HepG2 (cell line): ENCODE results near the gene ZNF277. TPM values are rescaled to one million over a fixed set of nuclear protein-coding genes. Genes with fewer than 3 reads are reported as not detected.

Experiments
- ATAC-seq: fragments of 200-7000 bp; cut with Tn5 transposase; 3 replicates; pipeline ENCODE4 v1.9.1; 2020; ENCODE audit warnings: mild to moderate bottlenecking, moderate library complexity
- BruUV-seq: library from RNA; stranded (reverse); fragments of 400-500 nt; replicated peaks from 2 replicates; lab custom pipeline; 2021; lab: Mats Ljungman, UMichigan
- CTCF ChIA-PET: fragments of 300-600 bp; formaldehyde crosslinking; extraction: SDS; loops from one replicate; lab custom pipeline; 2021; ENCODE audit warnings: low total read pairs, inconsistent platforms, low intra/inter-chr PET ratio; lab: Yijun Ruan, JAX
- POLR2A ChIA-PET: fragments of 350-600 bp; sonication (Branson Sonifier 250); formaldehyde crosslinking; loops from one replicate; lab custom pipeline; 2020; ENCODE audit warnings: antibody characterized with exemption, inconsistent platforms; lab: Yijun Ruan, JAX
- DNase-seq: peaks from one replicate; pipeline ENCODE4 v3.0.0-alpha.2; 2015; ENCODE audit warnings: low spot score
- FAIRE-seq: peaks from 3 replicates; lab custom pipeline; 2011; peaks lifted over from hg19 to GRCh38; lab: Jason Lieb, UNC
- H2AFZ ChIP-seq: one replicate; pipeline ENCODE4 v1.6.1; 2011; ENCODE audit warnings: low read length, inconsistent platforms
- H3K27ac ChIP-seq: fragments of 300-600 bp; 3 replicates; pipeline ENCODE4 v1.8.0; 2011; ENCODE audit warnings: mixed run types, mild to moderate bottlenecking, mixed read lengths, low read length, inconsistent platforms; ENCODE audit not compliant: insufficient read depth; ENCODE audit errors: extremely low read length
- H3K27me3 ChIP-seq, 2 experiments: fragments of 200-600 bp in 1 of 2; 2 replicates in 1 of 2; 3 replicates in 1 of 2; pipeline versions ENCODE4 v1.6.0 to v1.8.0; 2011; ENCODE audit warnings: low read length in 2 of 2, mild to moderate bottlenecking in 2 of 2, moderate library complexity in 2 of 2, inconsistent platforms in 1 of 2; ENCODE audit not compliant: insufficient read depth in 2 of 2, control insufficient read depth in 1 of 2
- H3K36me3 ChIP-seq, 2 experiments: fragments of 200-600 bp in 1 of 2; replicated peaks in 1 of 2; 2 replicates in 1 of 2; 3 replicates in 1 of 2; pipeline versions ENCODE4 v1.5.1 to v1.8.0; 2011; ENCODE audit warnings: low read length in 2 of 2, inconsistent platforms in 1 of 2; ENCODE audit not compliant: insufficient read depth in 2 of 2, control insufficient read depth in 1 of 2
- H3K4me1 ChIP-seq: 2 replicates; pipeline ENCODE4 v1.5.1; 2012; ENCODE audit warnings: low read length, inconsistent platforms; ENCODE audit not compliant: insufficient read depth
- H3K4me2 ChIP-seq: 2 replicates; pipeline ENCODE4 v1.6.0; 2011; ENCODE audit warnings: low read depth, low read length, inconsistent platforms
- H3K4me3 ChIP-seq, 3 experiments: fragments of 200-600 bp in 1 of 3; sonication (generic), shearing (Covaris generic) in 1 of 3; replicated peaks in 1 of 3; 2 replicates each; pipeline ENCODE4 v1.5.1; 2011 to 2016; ENCODE audit warnings: low read length in 3 of 3, inconsistent platforms in 2 of 3, low read depth in 2 of 3, mild to moderate bottlenecking in 2 of 3, control low read depth in 1 of 3, mixed read lengths in 1 of 3; ENCODE audit not compliant: insufficient read depth in 1 of 3
- H3K79me2 ChIP-seq: one replicate; pipeline ENCODE4 v1.6.1; 2011; ENCODE audit warnings: low read length, inconsistent platforms; ENCODE audit not compliant: insufficient read depth
- H3K9ac ChIP-seq: 2 replicates; pipeline ENCODE4 v1.6.0; 2011; ENCODE audit warnings: mild to moderate bottlenecking, low read depth, low read length, inconsistent platforms; ENCODE audit not compliant: insufficient read depth
- H3K9me3 ChIP-seq: 2 replicates; pipeline ENCODE4 v1.5.1; 2012; ENCODE audit warnings: mild to moderate bottlenecking, low read length
- H4K20me1 ChIP-seq: 2 replicates; pipeline ENCODE4 v1.6.0; 2011; ENCODE audit warnings: inconsistent platforms, mild to moderate bottlenecking, low read length, moderate library complexity; ENCODE audit not compliant: insufficient read depth
- DDIT3 ChIP-seq: sonication (generic); formaldehyde crosslinking; IDR thresholded peaks from 2 replicates; pipeline ENCODE4 v1.4.0; 2020; ENCODE audit warnings: mild to moderate bottlenecking, missing genetic modification reagents
- EZH2 ChIP-seq: conservative IDR thresholded peaks from 2 replicates; pipeline ENCODE4 v1.6.1; 2012; ENCODE audit warnings: mild to moderate bottlenecking, low read depth, low read length, moderate library complexity
- HIC2 ChIP-seq: sonication (generic); formaldehyde crosslinking; IDR thresholded peaks from 2 replicates; pipeline ENCODE4 v1.9.0; 2022; ENCODE audit warnings: low read depth, missing genetic modification reagents
- ZBTB7A ChIP-seq: sonication (generic); formaldehyde crosslinking; IDR thresholded peaks from 2 replicates; pipeline ENCODE4 v1.8.0; 2022; ENCODE audit warnings: mild to moderate bottlenecking, missing genetic modification reagents
- ZNF17 ChIP-seq: sonication (generic); formaldehyde crosslinking; IDR thresholded peaks from 2 replicates; pipeline ENCODE4 v1.5.0; 2020; ENCODE audit warnings: mild to moderate bottlenecking, missing genetic modification reagents
- ZNF552 ChIP-seq: sonication (generic); formaldehyde crosslinking; IDR thresholded peaks from 2 replicates; pipeline ENCODE4 v1.9.0; 2022; ENCODE audit warnings: missing genetic modification reagents, mild to moderate bottlenecking, borderline replicate concordance
- ZNF614 ChIP-seq: IDR thresholded peaks from 2 replicates; pipeline ENCODE4 v1.6.1; 2018; ENCODE audit warnings: missing biosample characterization, missing genetic modification reagents, inconsistent platforms, borderline replicate concordance
- ZNF776 ChIP-seq: sonication (generic); formaldehyde crosslinking; IDR thresholded peaks from 2 replicates; pipeline ENCODE4 v1.4.0; 2020; ENCODE audit warnings: mild to moderate bottlenecking, missing genetic modification reagents
- WGBS: methylation state at CpG from one replicate; pipeline ENCODE4 v1.1.6; 2017; ENCODE audit warnings: low lambda C conversion rate; 5-methylcytosine and 5-hydroxymethylcytosine counted together
- in situ Hi-C: cut with HindIII; loops from 2 replicates; pipeline ENCODE4 v1.10.0; 2017; ENCODE audit warnings: low pct_unique_long_range_greater_than_20kb; ENCODE audit not compliant: extremely low pct_ligation_motif_present
- intact Hi-C: fragments of 100-400 bp; cut with micrococcal nuclease; formaldehyde crosslinking; loops from one replicate; pipeline ENCODE4 v1.10.0; 2022; ENCODE audit not compliant: unreplicated experiment
- polyA plus RNA-seq, 8 experiments: library from polyadenylated mRNA; depleted of rRNA in 3 of 8; stranded (reverse) in 7 of 8; unstranded in 1 of 8; fragments of >200 nt; fragmentation: Illumina TruSeq in 4 of 8; extraction: Trizol in 4 of 8; gene quantifications; 2 replicates each; pipeline versions ENCODE4 v1.2.1 to v1.2.3, GENCODE V29; 2011 to 2016; ENCODE audit warnings: low read depth in 4 of 8, missing spikeins in 1 of 8, mixed read lengths in 1 of 8; ENCODE audit not compliant: insufficient read depth in 1 of 8
- total RNA-seq, 5 experiments: library from RNA; depleted of rRNA; stranded (reverse); fragments of >200 nt; fragmentation: Illumina TruSeq; extraction: Trizol; gene quantifications; 2 replicates each; pipeline ENCODE4 v1.2.3, GENCODE V29; 2016; ENCODE audit warnings: low read depth in 1 of 5

Gene ZNF277
- total and polyA plus RNA-seq, 2 of the 13 experiments (the other 11 are each of a cell fraction or from before 2014, with no cell fraction given) = 29.1 to 30.1 TPM

GRCh38 chr7:112370436-112370835 is 163.9 kb downstream of the ZNF277 start (continued):
- TF ChIP-seq ZNF17 (CRISPR knock-in tag) (no peak), DDIT3 (no peak), ZBTB7A (CRISPR knock-in tag) (no peak), ZNF614 (CRISPR knock-in tag) (no peak), HIC2 (CRISPR knock-in tag) (no peak)

DNA sequence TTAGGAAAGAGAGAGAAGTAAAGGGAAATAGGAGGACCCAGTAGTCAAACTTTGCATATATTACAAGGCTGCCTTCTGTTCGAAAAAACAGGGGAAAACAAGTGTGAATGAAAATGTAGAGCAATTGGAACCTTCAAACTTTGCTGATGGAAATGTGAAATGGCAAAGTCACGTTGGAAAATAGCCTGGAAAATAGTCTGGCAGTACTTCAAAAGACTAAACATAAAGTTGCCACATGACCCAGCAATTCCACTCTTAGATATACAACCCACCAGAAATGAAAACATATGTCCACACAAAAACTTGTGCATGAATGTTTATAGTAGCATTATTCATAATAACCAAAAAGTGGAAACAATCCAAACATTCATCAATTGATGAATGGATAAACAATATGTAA is 165.2 kb downstream of the ZNF277 start:
- Histone ChIP-seq H3K27me3 (no peaks in the 10 kb centered on the region), H2AFZ (no peak overlapping the region), H3K4me3 (no peak overlapping the region), H3K9ac (no peak overlapping the region), H4K20me1 (no peaks in the 10 kb centered on the region), H3K9me3 (no peaks in the 10 kb centered on the region), H3K27ac (no peak overlapping the region), H3K36me3 (no peaks in the 10 kb centered on the region)
- DNase-seq (no peak), ATAC-seq (no peak), FAIRE-seq (no peak)
- no TSS peak for BruUV-seq
- POLR2A ChIA-PET = no interaction called here
- CTCF ChIA-PET = no interaction called here
- 0% methylated on average over 2 of the region's 2 CpGs for WGBS
- TF ChIP-seq ZNF776 = no peak
- no peak for TF ChIP-seq EZH2
- TF ChIP-seq ZNF552 = no peak
- TF ChIP-seq, all 625 proteins: peak for 0
- intact Hi-C loops (no loop called here), in situ Hi-C loops (no loop called here)
- Histone ChIP-seq H3K79me2 (no peaks in the 10 kb centered on the region), H3K4me2 (no peak overlapping the region), H3K4me1 (no peaks in the 10 kb centered on the region)
